Measurements from ENCODE around the gene TNKS2. TPM values are rescaled to one million over a fixed set of nuclear protein-coding genes. Genes with fewer than 3 reads are reported as not detected.
"Not testable (repeated sequence)": the region's sequence is repeated elsewhere in the genome, so short reads cannot be mapped to it uniquely, and the experiment has no call there.

Gene TNKS2
- total RNA-seq, 2 experiments from 2014 or later = 33.8 to 36.3 TPM

DNA sequence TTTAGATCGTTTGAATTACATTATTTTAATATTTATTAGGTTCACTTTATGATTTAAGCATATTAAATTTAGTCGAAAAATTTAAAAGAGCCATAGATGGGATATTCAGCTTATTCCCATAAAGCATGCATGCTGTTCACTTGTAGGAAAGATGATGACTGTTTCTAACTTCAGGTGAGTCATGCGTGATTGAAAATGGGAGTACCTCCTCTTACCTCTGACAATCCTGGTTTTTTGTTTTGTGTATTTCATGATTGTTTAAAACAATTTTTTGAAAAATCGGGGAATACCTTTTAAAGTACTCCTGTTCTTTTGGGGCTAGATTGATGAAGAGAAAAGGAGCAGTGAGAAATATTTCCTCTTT is 1.4 kb downstream of the TNKS2 start:
- peak overlapping the region; percentile 98 for H3K4me3 Mint-ChIP-seq
- no peaks in the 10 kb centered on the region for H3K27me3 Mint-ChIP-seq
- no peak for DNase-seq
- no peaks in the 10 kb centered on the region for H3K9me3 Mint-ChIP-seq
- peak overlapping the region; percentile 99 for H3K27ac Mint-ChIP-seq
- peaks cover 68% of the 10 kb centered on the region for H3K4me1 Mint-ChIP-seq
- peaks cover 48% of the 10 kb centered on the region for H3K36me3 Mint-ChIP-seq (ENCODE audit: low read depth)
- ChIA-PET CTCF (interaction anchor here (1.5 kb wide), 1 partner anchor 14 kb away, joined by 5 read pairs; no protein-coding TSS in a partner anchor), POLR2A (no interaction called here)

DNA sequence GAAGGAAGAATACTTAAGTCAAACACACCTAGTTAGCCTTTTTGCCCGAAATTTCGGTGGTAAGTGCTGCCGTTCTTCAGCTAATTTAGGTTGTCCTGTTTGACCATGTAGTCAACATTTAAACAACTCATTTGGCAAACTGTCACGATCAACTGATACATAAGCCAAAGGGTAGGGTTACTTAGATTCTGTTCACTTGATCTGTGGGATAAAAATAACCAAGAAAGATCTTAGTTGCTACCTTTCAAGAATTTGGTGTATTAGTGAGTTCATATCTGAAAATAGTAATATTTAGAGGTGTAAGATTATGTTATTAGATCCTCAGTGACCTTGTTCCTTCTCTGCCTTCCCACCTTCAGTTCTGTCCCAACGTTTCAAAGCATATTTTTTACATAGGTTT is 2.0 kb downstream of the TNKS2 start:
- ChIA-PET POLR2A (no interaction called here), CTCF (no interaction called here)
- DNase-seq = no peak
- Mint-ChIP-seq H3K27ac (peak overlapping the region; percentile 44), H3K27me3 (no peaks in the 10 kb centered on the region), H3K9me3 (no peaks in the 10 kb centered on the region), H3K4me3 (peak overlapping the region; percentile 98), H3K36me3 (ENCODE audit: low read depth) (peaks cover 50% of the 10 kb centered on the region), H3K4me1 (peaks cover 68% of the 10 kb centered on the region)

DNA sequence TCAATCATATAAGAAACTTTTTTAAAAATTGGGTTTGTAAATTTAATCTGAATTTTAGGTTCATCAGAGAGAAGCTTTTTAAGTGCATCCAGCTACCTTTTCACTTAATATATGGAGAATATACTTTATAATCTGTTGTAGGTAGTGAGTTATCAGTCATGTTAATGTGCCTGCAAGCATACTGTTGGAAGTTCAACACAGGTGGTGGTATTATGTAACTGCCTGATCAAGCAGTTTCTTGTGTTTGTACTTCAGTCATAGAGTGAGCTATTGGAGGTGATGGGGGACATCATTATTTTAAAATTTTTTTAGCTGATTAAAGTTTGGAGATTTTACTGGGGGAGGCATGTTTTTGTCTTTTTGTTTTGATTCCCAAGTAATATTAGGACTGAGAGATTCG is 2.5 kb downstream of the TNKS2 start:
- peaks cover 71% of the 10 kb centered on the region for H3K4me1 Mint-ChIP-seq
- H3K36me3 Mint-ChIP-seq (ENCODE audit: low read depth) = peaks cover 54% of the 10 kb centered on the region
- no peaks in the 10 kb centered on the region for H3K9me3 Mint-ChIP-seq
- H3K27me3 Mint-ChIP-seq = no peaks in the 10 kb centered on the region
- H3K4me3 Mint-ChIP-seq = peak overlapping the region; percentile 98
- POLR2A ChIA-PET = no interaction called here
- H3K27ac Mint-ChIP-seq = no peak overlapping the region
- DNase-seq = no peak
- CTCF ChIA-PET = no interaction called here

DNA sequence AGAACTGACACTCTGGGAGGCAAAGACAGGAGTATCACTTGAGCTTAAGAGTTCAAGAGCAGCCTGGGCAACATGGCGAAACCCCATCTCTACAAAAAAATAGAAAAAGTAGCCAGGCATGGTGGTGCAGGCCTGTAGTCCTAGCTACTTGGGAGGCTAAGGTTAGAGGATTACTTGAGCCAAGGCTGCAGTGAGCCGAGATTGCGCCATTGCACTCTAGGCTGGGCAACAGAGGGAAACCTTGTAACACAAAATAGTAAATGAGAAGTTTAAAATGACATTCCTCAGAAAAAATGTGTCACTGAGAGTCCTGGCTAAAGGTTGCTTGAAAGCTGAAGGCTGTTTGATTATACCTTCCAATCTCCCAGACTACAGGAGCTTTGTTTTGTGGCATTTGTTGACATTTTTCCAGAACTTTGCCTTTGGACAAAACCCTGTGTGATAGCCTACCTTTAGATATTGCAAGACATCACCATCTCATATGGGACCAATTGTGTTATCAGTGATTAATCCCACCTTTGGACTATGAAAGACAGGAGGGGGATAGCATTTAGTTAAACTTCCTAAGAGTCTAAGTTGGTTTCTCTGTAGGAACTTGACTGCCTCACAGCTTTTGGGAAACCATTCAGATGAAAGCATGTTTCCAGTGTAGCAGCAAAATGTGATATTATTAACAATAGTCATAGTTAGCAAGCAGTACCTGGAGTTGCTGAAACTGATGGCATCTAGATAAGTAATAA is 5.3 kb downstream of the TNKS2 start:
- ChIA-PET CTCF (interaction anchor here (1.3 kb wide), 1 partner anchor 13 kb away, joined by 3 read pairs; no protein-coding TSS in a partner anchor), POLR2A (no interaction called here)
- Mint-ChIP-seq H3K27me3 (no peaks in the 10 kb centered on the region), H3K9me3 (no peaks in the 10 kb centered on the region), H3K36me3 (ENCODE audit: low read depth) (peaks cover 65% of the 10 kb centered on the region), H3K4me1 (peaks cover 59% of the 10 kb centered on the region), H3K27ac (no peak overlapping the region), H3K4me3 (no peak overlapping the region)
- DNase-seq = no peak

DNA sequence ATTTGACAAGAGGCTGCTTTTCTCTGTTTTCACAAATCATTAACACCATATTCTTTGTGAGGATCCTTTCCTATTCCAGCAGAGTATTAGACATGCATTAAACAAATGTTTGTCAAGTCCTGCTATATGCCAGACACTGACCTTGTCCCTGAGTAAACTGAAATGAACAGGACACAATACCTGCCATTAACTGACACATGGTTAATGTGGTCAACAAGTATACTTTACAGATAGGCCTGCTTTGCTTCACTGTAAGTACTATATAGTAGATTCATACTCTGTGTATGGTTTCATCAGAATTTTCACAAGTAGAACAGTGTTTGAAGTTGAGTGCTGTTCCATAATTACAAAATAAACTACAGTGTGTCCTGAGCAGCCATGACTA is 5.9 kb downstream of the TNKS2 start:
- Mint-ChIP-seq H3K27me3 (no peaks in the 10 kb centered on the region), H3K4me1 (peaks cover 58% of the 10 kb centered on the region), H3K27ac (no peak overlapping the region), H3K9me3 (no peaks in the 10 kb centered on the region), H3K4me3 (no peak overlapping the region), H3K36me3 (ENCODE audit: low read depth) (peaks cover 66% of the 10 kb centered on the region)
- CTCF ChIA-PET = no interaction called here
- no peak for DNase-seq
- POLR2A ChIA-PET = no interaction called here

DNA sequence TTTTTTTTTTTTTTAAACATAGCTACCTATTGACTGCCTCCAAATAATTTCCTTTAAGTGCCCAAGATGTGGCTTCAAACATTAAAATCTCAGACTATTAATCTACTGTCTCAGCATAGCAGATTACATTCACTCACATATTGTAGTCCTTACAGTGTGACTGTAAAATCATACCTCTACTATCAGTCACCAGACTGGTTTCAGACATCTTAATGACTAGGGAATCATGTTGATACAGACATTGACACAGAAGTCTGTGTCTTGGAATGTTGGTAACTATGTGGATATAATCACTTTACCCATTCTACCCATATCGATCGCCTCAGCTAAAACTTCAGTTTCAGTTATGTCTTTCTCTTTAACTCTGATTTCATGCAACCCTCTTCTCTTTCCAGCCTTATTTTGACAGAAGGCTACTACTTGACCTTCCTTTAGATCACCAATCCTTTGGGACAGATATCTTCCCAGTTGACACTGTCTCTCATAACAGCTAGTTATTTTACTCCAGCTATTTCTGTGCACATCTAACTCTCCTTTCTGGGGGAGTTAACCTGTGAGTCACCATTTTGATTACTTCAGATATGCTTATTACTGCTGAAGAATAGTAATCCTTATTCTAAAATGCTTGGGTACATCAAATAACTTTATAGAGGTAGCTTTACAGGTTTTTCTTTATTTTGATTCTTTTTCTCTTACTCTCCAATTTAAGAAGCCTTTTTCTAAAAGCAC is 7.0 kb downstream of the TNKS2 start:
- Mint-ChIP-seq H3K36me3 (ENCODE audit: low read depth) (peaks cover 59% of the 10 kb centered on the region), H3K4me3 (no peak overlapping the region), H3K27me3 (no peaks in the 10 kb centered on the region), H3K9me3 (no peaks in the 10 kb centered on the region), H3K4me1 (peaks cover 51% of the 10 kb centered on the region), H3K27ac (no peak overlapping the region)
- no peak for DNase-seq
- CTCF ChIA-PET = interaction anchor here (0.7 kb wide), 1 partner anchor 272 kb away, joined by 3 read pairs; no protein-coding TSS in a partner anchor
- POLR2A ChIA-PET = interaction anchor here (0.7 kb wide), 1 partner anchor 11 kb away, joined by 3 read pairs; no protein-coding TSS in a partner anchor

DNA sequence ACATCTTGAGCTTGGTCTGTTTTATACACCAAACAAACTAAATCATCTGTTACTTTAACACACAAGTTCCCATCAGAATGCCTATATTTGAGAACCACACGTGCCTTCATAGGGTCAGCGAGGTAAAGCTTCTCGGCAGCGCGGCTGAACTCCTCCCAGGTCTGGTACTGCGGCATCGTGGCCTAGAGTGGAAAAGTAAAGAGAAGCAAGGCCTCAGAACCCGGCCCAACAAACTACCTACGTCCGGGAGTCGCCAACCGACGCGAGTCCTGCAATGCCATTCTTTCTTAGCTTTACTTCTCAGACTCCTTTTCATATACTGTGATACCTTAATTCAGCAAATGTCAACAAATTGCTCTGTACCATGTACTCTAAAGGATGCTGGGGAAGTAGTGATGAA is 9.0 kb downstream of the TNKS2 start:
- POLR2A ChIA-PET, H3K9me3 Mint-ChIP-seq, H3K4me3 Mint-ChIP-seq, DNase-seq, H3K27ac Mint-ChIP-seq, H3K27me3 Mint-ChIP-seq: not testable (repeated sequence)
- Mint-ChIP-seq H3K4me1 (peaks cover 37% of the 10 kb centered on the region), H3K36me3 (ENCODE audit: low read depth) (peaks cover 42% of the 10 kb centered on the region)
- CTCF ChIA-PET = interaction anchor here (1.4 kb wide), 1 partner anchor 9 kb away, joined by 3 read pairs; the partner anchor contains the start of gene TNKS2

DNA sequence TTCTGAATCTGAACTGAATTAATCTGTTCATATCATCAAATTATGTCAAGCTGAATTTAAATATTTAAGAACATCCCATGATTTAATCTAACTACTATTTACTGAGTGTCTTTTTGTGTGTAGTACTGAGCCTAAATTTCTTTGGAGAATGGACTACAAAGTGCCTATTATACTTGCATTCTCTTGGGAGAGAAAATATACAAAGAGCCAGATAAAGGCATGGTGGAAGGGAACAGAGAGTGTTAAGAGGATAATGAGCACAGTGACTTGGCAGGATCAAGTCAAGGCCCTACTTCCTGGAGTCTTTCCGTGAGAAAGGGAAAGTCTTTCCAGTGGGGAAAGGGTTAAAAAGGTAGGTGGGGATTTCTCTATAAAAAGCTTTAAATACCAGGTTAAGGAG is 15.0 kb downstream of the TNKS2 start:
- no peaks in the 10 kb centered on the region for H3K27me3 Mint-ChIP-seq

DNA sequence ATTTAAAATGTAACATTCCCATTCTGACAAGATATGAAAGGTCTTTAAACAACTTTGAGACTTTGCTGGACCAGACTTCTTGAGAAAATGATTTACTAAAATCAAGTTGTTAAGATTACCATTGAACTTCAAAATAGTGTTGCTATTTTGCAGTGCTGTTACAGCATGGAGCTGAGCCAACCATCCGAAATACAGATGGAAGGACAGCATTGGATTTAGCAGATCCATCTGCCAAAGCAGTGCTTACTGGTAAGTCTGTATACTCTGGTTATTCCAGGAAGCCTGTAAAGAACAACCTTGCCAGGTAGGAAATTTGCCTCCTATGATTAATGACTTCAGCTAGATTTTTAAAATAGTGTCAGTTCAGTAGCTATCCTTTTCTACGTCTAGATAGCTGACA is 18.8 kb downstream of the TNKS2 start:
- POLR2A ChIA-PET = interaction anchor here (0.6 to 0.7 kb wide), 2 partner anchors 12 to 28 kb away, joined by 3 read pairs; no protein-coding TSS in a partner anchor

More for the DNA sequence above, 15.0 kb downstream of the TNKS2 start:
- no peaks in the 10 kb centered on the region for H3K9me3 Mint-ChIP-seq
- no peak overlapping the region for H3K27ac Mint-ChIP-seq
- CTCF ChIA-PET = interaction anchor here (1.5 to 2.0 kb wide), 2 partner anchors 14 to 49 kb away, joined by 3 to 5 read pairs; no protein-coding TSS in a partner anchor
- H3K4me3 Mint-ChIP-seq = no peak overlapping the region
- peaks cover 33% of the 10 kb centered on the region for H3K36me3 Mint-ChIP-seq (ENCODE audit: low read depth)
- no peak for DNase-seq
- POLR2A ChIA-PET = no interaction called here
- peaks cover 9% of the 10 kb centered on the region for H3K4me1 Mint-ChIP-seq

DNA sequence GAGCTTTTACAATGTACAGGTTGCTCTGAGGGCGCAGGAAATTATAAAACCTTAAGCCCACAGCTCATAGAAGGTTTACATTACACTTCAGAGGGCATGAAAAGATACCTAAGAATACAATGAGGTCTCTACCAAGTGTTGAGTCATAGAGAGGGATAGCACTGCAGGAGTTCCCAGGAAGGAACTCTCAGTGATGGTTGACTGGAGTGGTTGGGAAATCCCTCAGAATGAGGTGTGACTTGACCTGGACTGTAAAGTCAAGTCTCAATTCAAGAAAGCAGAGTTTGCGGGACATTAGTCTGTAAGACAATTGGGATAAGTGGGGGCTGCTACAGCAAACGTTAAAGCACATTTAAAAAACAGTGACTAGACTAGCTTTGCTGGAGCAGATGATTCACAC is 21.9 kb downstream of the TNKS2 start:
- Mint-ChIP-seq H3K27me3 (no peaks in the 10 kb centered on the region), H3K36me3 (ENCODE audit: low read depth) (peaks cover 53% of the 10 kb centered on the region), H3K4me3 (no peak overlapping the region), H3K27ac (no peak overlapping the region), H3K4me1 (no peaks in the 10 kb centered on the region), H3K9me3 (no peaks in the 10 kb centered on the region)
- ChIA-PET CTCF (no interaction called here), POLR2A (no interaction called here)
- DNase-seq = no peak

More for the DNA sequence above, 18.8 kb downstream of the TNKS2 start:
- Mint-ChIP-seq H3K27me3 (no peaks in the 10 kb centered on the region), H3K4me1 (peaks cover 3% of the 10 kb centered on the region), H3K36me3 (ENCODE audit: low read depth) (peaks cover 48% of the 10 kb centered on the region), H3K4me3 (no peak overlapping the region), H3K9me3 (no peaks in the 10 kb centered on the region), H3K27ac (no peak overlapping the region)
- CTCF ChIA-PET = interaction anchor here (0.9 to 1.5 kb wide), 3 partner anchors 14 to 40 kb away, joined by 3 to 5 read pairs (median 3); no protein-coding TSS in a partner anchor
- DNase-seq = no peak

DNA sequence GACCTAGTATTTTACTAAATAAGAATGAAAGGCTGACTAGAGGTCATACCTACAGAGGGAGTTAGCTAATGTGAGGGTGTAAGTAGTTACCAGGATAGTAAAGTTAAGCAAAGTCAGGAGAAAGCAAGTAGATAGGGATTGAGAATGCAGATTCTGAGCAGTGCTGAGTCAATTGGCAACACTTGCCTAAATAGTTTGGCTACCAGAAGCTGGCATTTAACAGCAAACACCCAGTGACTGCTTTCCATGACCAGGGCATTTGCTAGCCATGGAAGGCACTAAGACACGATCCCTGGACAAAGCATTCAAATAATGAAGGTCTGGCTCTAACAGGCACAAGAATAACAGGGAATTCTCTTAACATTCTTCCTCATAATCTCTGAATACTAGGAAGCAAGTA is 25.9 kb downstream of the TNKS2 start:
- no peaks in the 10 kb centered on the region for H3K9me3 Mint-ChIP-seq
- peaks cover 56% of the 10 kb centered on the region for H3K36me3 Mint-ChIP-seq (ENCODE audit: low read depth)
- H3K4me3 Mint-ChIP-seq = no peak overlapping the region
- ChIA-PET CTCF (no interaction called here), POLR2A (no interaction called here)
- peaks cover 1% of the 10 kb centered on the region for H3K4me1 Mint-ChIP-seq
- no peak overlapping the region for H3K27ac Mint-ChIP-seq
- DNase-seq = no peak
- no peaks in the 10 kb centered on the region for H3K27me3 Mint-ChIP-seq

DNA sequence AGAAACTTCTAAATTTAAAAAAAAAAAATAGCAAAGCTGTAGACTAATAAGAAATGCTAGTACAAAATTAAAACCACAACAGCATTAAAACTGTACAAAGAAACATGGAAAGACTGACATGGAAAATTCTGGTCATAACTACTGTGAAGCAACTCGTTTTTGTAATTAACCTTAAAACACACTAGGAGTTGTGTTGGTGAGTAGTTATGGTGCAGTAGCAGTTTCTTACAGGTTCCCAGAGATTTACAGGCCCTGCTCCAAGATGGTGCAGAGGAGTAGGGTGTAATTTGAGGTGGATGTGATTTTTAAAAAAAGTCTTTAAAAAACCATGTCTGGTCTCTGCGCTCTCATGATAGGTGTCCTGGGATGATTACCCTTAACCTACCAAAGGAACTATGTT is 31.0 kb downstream of the TNKS2 start:
- POLR2A ChIA-PET = no interaction called here
- H3K4me3 Mint-ChIP-seq = no peak overlapping the region
- no peaks in the 10 kb centered on the region for H3K27me3 Mint-ChIP-seq
- H3K27ac Mint-ChIP-seq = no peak overlapping the region
- peaks cover 1% of the 10 kb centered on the region for H3K4me1 Mint-ChIP-seq
- no peak for DNase-seq
- peaks cover 46% of the 10 kb centered on the region for H3K36me3 Mint-ChIP-seq (ENCODE audit: low read depth)
- CTCF ChIA-PET = no interaction called here
- H3K9me3 Mint-ChIP-seq = no peaks in the 10 kb centered on the region

DNA sequence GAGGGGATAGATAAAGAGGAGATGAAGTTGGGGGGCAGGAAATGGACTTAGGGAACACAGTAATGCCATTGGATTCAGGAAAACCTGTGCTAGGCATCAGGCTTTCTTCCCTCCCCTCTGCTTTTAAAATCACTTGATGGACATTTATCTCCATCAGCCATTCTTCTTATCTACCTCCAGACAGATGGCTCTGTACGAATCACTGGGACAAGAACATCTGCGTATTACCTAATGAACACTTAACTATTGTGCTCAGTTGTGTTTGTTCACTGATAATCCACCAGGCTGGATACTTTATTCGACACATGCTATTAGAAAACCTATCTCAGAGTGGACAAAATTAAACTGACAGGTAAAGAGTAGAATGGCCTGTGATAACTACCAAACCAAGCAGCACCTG is 40.0 kb downstream of the TNKS2 start:
- ChIA-PET POLR2A (no interaction called here), CTCF (no interaction called here)
- Mint-ChIP-seq H3K9me3 (no peaks in the 10 kb centered on the region), H3K4me3 (no peak overlapping the region), H3K36me3 (ENCODE audit: low read depth) (peaks cover 53% of the 10 kb centered on the region), H3K27me3 (no peaks in the 10 kb centered on the region), H3K4me1 (no peaks in the 10 kb centered on the region), H3K27ac (no peak overlapping the region)
- no peak for DNase-seq

Data from activated CD4-positive, alpha-beta T cell treated with anti-CD3 and anti-CD28 coated beads, Interleukin-2, amount 10 ng/mL, durations not matched to agents 7 days and 5 days (primary cell).